COLO829 (cell line): ENCODE measurements around the gene LRRC4C.

ENCODE experiments used
- DNase-seq: peaks from one replicate; pipeline ENCODE4 v3.0.0; 2012; ENCODE audit warnings: low spot score

The LRRC4C gene

GRCh38 chr11:41116970-41117369, 342.5 kb downstream of the LRRC4C start:
- no peak for DNase-seq

- DNase-seq, result no peak
These were observed 344.4 kb downstream of the LRRC4C start for GRCh38 chr11:41115066-41115465.

- DNase-seq, result no peak
These were observed 346.3 kb downstream of the LRRC4C start for GRCh38 chr11:41113160-41113559.

GRCh38 chr11:41110527-41110926, 348.9 kb downstream of the LRRC4C start:
- DNase-seq, result no peak

- no peak for DNase-seq
These were observed 357.0 kb downstream of the LRRC4C start for GRCh38 chr11:41102471-41102870.

DNA sequence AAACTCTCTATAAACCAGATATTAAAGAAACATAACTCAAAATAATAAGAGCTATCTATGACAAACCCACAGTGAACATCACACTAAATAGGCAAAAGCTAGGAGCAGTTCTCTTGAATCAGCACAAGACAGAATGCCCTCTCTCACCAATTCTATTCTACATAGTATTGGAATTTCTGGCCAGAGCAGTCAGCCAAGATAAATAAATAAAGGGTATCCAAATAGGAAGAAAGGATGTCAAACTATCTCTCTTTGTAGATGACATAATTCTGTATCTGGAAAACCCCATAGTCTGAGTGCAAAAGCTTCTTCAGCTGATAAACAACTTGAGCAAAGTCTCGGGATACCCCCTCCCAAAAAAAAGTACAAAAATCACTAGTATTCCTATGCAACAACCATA, 359.8 kb downstream of the LRRC4C start:
- no peak for DNase-seq

GRCh38 chr11:41085123-41085522, 374.3 kb downstream of the LRRC4C start:
- DNase-seq, result no peak

DNA sequence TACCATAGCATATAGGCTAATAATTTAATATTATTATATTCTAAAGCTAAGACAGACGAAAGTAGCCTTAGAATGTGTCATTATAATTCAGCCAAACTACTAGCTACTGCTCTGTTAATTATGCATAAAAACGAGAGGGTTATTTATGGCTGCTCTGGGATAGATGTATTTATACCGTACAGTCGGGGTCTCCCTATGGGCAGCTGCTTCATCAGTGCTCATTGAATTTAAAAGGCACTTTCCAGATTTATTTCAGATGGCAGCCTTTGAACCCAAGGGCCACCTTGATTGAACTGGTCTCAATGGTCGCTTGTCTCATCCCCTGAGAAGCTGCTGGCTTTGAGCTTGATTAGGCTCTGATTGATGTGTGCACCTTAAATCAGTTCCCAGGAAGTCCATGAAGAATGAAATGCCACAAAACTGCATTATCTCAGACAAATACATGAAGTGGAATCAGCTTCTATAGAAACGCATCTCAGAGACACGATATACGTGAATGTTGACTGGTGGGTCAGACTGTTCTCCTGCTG, 377.6 kb downstream of the LRRC4C start:
- no peak for DNase-seq

DNA sequence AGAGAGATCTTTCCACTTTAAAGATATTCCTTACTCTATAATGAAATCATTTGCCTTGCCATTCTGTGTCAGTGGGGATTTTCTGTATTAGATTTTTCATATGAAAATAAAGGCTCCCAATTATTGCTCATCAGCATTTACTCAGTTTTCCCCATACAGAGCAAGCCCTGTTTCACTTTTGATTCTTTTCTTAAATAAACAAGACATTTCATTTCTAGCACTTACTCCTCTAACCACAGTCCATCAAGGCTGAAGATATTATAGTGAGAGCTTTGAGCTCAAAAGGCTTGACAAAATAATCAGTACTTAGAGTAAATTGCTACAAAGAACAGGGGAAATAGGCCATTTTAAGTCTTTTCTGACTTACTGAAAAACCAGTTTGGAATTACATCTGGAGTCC, 385.1 kb downstream of the LRRC4C start:
- DNase-seq, result no peak

GRCh38 chr11:41065432-41065831, 394.0 kb downstream of the LRRC4C start:
- no peak for DNase-seq

- DNase-seq, result no peak
These were observed 401.3 kb downstream of the LRRC4C start for GRCh38 chr11:41058138-41058537.

DNA sequence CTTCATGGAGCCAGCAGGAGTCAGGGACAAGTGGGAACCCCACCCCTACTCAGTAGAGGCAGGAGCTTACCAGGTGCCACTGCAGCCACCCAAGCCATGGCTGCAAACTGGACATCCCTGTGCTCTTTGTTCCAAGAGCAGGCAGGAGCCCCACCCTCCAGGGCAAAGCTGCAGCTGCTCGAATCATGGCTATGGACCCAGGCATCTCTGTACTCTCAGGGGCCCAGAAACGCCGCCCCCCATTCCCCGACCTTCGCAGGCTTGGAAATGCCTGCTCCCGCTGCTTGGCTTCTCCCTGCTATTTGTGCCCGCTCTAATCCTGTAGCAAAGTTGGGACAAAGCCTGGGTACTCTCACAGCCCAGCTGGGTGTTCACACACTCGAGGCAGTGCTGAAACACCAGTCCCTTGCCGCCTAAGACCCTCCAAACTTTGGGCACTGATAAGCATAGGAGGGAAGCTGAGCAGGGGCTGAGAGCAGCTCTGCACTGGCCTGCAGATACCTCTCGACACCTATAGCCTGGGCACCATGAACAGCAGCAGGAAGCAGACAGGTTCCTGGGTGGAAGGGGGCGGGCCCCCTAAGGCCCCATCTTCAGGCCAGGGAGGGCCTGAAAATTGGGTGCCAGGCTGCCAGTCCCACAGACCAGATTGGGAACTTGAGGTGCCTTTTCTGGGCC, 402.4 kb downstream of the LRRC4C start:
- DNase-seq, result no peak

DNA sequence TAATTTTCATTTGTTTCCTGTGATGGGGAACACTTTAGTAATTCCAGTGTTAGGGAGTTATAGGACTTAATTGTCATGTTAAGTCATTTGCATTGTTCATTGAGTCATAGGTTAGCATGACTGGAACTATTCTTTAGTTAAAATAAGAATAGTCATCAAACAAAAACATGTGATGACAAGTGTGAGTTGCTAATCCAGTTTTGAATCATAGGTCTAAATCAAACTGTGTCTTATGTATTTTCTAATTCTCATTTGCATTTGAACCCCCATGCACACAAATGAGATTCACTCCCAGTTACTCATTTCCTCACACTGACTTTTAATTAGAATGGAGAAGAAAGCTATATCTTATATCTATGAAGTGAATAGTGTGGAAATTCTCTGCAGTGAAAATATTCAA, 405.6 kb downstream of the LRRC4C start:
- no peak for DNase-seq

DNA sequence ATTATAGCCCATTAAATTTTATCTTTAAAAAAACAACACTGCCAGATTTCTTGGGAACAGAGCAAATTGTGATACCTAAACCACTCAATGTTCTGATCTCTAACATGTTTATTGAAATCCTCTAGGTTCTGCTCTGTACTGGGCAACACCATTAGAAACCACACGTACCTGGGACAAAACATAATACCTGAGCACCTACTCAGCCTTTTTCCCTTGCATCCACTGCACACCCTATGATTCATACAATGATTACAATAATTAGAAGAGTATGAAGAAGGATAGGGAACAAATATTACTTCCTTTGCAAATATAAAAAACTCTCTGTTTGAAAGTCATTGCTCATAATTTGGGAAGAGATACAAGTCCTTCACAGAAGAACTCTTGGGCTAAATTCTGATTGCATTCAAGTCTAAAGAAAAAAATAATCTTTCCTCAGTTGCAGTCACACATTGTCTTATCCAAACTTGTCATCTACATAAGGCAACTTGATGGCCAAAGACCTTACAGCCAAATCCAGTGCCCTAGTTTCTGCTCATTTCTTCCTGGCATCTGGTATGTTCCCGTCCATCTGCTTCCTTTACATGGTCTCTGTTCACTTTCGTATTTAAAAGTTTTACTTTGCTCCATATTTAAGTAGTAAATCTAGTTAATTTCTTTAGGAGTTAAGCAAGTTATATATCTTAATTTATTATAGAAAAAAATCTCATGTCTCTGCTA, 407.4 kb downstream of the LRRC4C start:
- no peak for DNase-seq

- no peak for DNase-seq
These were observed 408.7 kb downstream of the LRRC4C start for GRCh38 chr11:41050791-41051190.

DNA sequence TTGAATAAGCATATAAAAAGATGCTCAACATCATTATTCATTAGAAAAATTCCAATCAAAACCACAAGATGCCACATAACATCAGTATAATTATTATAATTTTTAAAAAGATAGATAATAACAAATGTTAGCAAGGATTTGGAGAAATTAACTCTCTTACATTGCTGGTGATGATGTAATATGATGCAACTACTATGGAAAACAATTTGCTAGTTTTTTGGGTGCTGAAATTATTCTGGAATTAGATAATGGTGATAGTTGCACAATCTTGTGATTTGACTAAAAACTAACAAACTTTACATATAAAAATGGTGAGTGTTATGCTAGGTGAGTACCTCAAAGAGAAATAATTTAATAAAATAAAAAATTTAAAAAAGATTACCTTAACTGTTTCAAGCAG, 412.2 kb downstream of the LRRC4C start:
- DNase-seq, result no peak

DNA sequence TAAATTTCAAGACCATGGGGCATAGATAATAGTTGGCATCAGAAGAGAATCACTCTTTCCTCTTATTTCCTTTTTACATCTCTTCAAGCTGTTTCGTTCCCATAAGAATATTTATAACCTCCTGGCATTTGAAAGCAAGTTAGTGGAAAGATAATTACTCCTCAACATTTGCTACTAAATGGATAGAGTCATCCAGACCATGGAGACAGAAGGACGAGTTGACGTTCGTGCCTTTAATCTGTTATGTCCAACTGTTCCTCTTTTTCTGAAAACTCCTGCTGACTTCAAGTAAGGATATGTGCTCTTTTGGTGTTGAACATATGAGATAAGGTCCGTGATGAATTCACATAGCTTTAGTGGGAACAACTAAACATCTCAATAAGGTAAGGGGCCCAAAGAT, 414.2 kb downstream of the LRRC4C start:
- no peak for DNase-seq

GRCh38 chr11:41044747-41045146, 414.7 kb downstream of the LRRC4C start:
- DNase-seq, result no peak

DNA sequence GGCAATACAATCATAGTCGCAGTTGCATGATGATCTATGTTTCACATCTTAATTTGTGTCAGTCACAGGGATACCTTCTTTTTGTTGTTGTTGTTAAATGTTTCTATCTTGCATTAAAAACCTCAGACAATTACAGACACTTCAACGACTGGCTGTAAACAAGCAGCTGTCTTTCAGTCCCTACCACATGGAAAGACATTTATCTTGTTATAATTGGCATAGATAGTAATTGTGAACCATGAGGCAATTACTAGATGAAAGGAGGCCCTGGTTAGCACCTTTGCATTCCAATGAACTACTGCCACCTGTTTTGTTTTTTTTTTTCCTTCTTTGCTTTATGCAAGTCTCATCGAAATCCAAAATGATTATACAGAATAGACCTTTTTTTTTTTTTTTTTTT, 416.8 kb downstream of the LRRC4C start:
- DNase-seq, result no peak

DNA sequence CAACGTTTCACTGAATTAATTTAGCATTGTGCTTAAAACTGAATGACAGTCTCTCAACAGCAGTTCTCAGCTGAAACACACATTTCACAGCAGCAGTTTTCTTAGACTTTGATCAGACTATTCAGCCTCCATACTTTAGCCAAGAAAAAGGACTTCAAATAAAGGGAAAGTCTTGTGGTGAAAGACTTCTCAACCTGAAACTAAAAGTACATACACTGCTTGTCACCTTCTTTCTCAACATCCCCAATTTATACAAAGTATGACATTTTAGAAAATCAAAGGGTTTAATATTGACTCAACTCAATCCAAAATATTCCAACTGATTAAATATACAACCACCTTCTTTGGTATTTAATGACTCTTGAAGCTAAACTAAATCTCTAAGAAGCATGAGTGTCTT, 419.0 kb downstream of the LRRC4C start:
- no peak for DNase-seq

- DNase-seq, result no peak
These were observed 419.9 kb downstream of the LRRC4C start for GRCh38 chr11:41039592-41039991.

DNA sequence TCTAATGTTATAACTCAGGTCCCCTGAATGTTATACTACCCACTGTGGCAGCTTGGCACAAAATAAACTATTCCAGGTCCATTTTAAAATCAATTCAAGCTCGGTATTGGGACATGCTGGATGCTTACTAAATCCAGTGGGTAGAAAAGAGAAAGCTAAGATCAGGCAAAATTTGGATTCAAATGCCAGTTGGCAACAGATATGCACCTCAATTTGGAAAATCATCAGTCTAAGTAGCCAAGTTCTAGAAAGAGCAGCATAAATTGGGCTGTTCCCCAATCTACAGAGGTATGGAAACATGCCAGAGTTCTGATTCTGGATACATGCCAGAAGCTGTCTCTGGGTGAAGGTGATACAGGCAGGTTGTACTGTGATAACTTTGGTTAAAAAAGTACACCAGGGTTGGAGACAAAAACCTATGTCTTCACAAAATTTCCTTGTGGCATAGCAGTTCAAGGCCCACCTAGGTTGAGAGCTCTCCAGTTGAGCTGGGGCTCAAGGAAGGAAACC, 427.8 kb downstream of the LRRC4C start:
- DNase-seq, result no peak

DNA sequence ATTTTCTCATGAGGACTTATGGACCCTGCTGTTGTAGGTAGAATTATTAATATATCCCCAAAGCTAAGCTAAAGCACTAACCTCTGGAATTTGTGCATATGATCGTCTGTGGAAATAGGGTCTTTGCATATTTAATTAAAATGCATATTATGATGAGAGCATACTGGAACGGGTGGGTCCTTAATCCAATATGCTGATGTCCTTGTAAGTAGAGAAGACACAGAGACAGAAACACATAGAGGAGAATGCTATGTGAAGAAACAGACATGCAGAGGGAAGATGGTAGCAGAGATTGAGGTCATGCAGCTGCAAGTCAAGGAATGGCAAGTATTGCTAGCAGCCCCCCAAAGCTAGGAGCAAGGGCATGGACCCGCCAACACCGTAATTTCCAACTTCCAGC, 439.2 kb downstream of the LRRC4C start:
- DNase-seq, result no peak
